ENCODE data around the gene PHF10. TPM values are rescaled to one million over a fixed set of nuclear protein-coding genes. Genes with fewer than 3 reads are reported as not detected.

PHF10 gene
- total RNA-seq, 1 experiment from 2014 or later = 47.8 TPM

GRCh38 chr6:169695131-169695530 is 29.2 kb downstream of the PHF10 start:
- BruUV-seq (replicated peaks) = no TSS peak
- Mint-ChIP-seq H3K4me3 (ENCODE audit: low read depth, unreplicated experiment) (no peak overlapping the region), H3K4me1 (ENCODE audit: low read depth, unreplicated experiment) (peaks cover 7% of the 10 kb centered on the region), H3K9me3 (ENCODE audit: low read depth, unreplicated experiment) (peaks cover 12% of the 10 kb centered on the region), H3K27ac (ENCODE audit: unreplicated experiment) (no peak overlapping the region), H3K36me3 (ENCODE audit: insufficient read depth, unreplicated experiment) (peaks cover 5% of the 10 kb centered on the region), H3K27me3 (ENCODE audit: unreplicated experiment) (no peaks in the 10 kb centered on the region)
- intact Hi-C loops (cut with micrococcal nuclease; ENCODE audit: unreplicated experiment) = no loop called here
- CTCF ChIA-PET = no interaction called here
- DNase-seq = no peak
- TF ChIP-seq CTCF (IDR thresholded peaks at IDR 0.05; ENCODE audit: unreplicated experiment) = no peak

- Mint-ChIP-seq H3K4me3 (ENCODE audit: low read depth, unreplicated experiment) (no peak overlapping the region), H3K9me3 (ENCODE audit: low read depth, unreplicated experiment) (peaks cover 12% of the 10 kb centered on the region), H3K36me3 (ENCODE audit: insufficient read depth, unreplicated experiment) (peaks cover 5% of the 10 kb centered on the region), H3K27me3 (ENCODE audit: unreplicated experiment) (no peaks in the 10 kb centered on the region), H3K4me1 (ENCODE audit: low read depth, unreplicated experiment) (peaks cover 2% of the 10 kb centered on the region), H3K27ac (ENCODE audit: unreplicated experiment) (no peak overlapping the region)
- intact Hi-C loops (cut with micrococcal nuclease; ENCODE audit: unreplicated experiment) = no loop called here
- CTCF ChIA-PET = no interaction called here
- DNase-seq = no peak
- BruUV-seq (replicated peaks) = no TSS peak
- no peak for TF ChIP-seq CTCF (IDR thresholded peaks at IDR 0.05; ENCODE audit: unreplicated experiment)
Measured at GRCh38 chr6:169692516-169692915, 31.8 kb downstream of the PHF10 start.

- Mint-ChIP-seq H3K4me3 (ENCODE audit: low read depth, unreplicated experiment) (no peak overlapping the region), H3K27ac (ENCODE audit: unreplicated experiment) (no peak overlapping the region), H3K36me3 (ENCODE audit: insufficient read depth, unreplicated experiment) (peaks cover 10% of the 10 kb centered on the region), H3K4me1 (ENCODE audit: low read depth, unreplicated experiment) (no peaks in the 10 kb centered on the region), H3K27me3 (ENCODE audit: unreplicated experiment) (no peaks in the 10 kb centered on the region), H3K9me3 (ENCODE audit: low read depth, unreplicated experiment) (peaks cover 15% of the 10 kb centered on the region)
- TF ChIP-seq CTCF (IDR thresholded peaks at IDR 0.05; ENCODE audit: unreplicated experiment) = no peak
- no peak for DNase-seq
- intact Hi-C loops (cut with micrococcal nuclease; ENCODE audit: unreplicated experiment) = no loop called here
- BruUV-seq (replicated peaks) = no TSS peak
- CTCF ChIA-PET = no interaction called here
Measured at GRCh38 chr6:169691260-169691659, 33.0 kb downstream of the PHF10 start.

- TF ChIP-seq CTCF (IDR thresholded peaks at IDR 0.05; ENCODE audit: unreplicated experiment) = no peak
- Mint-ChIP-seq H3K4me1 (ENCODE audit: low read depth, unreplicated experiment) (no peaks in the 10 kb centered on the region), H3K9me3 (ENCODE audit: low read depth, unreplicated experiment) (peaks cover 20% of the 10 kb centered on the region), H3K4me3 (ENCODE audit: low read depth, unreplicated experiment) (no peak overlapping the region), H3K27ac (ENCODE audit: unreplicated experiment) (no peak overlapping the region), H3K27me3 (ENCODE audit: unreplicated experiment) (no peaks in the 10 kb centered on the region), H3K36me3 (ENCODE audit: insufficient read depth, unreplicated experiment) (peaks cover 10% of the 10 kb centered on the region)
- intact Hi-C loops (cut with micrococcal nuclease; ENCODE audit: unreplicated experiment) = no loop called here
- DNase-seq = no peak
- no TSS peak for BruUV-seq (replicated peaks)
- CTCF ChIA-PET = no interaction called here
Measured at GRCh38 chr6:169689287-169689686, 35.0 kb downstream of the PHF10 start.

GRCh38 chr6:169685860-169686259 is 38.4 kb downstream of the PHF10 start:
- no peak for TF ChIP-seq CTCF (IDR thresholded peaks at IDR 0.05; ENCODE audit: unreplicated experiment)
- no peak for DNase-seq
- intact Hi-C loops (cut with micrococcal nuclease; ENCODE audit: unreplicated experiment) = no loop called here
- Mint-ChIP-seq H3K27me3 (ENCODE audit: unreplicated experiment) (no peaks in the 10 kb centered on the region), H3K9me3 (ENCODE audit: low read depth, unreplicated experiment) (peaks cover 17% of the 10 kb centered on the region), H3K4me1 (ENCODE audit: low read depth, unreplicated experiment) (no peaks in the 10 kb centered on the region), H3K36me3 (ENCODE audit: insufficient read depth, unreplicated experiment) (peaks cover 10% of the 10 kb centered on the region), H3K4me3 (ENCODE audit: low read depth, unreplicated experiment) (no peak overlapping the region), H3K27ac (ENCODE audit: unreplicated experiment) (no peak overlapping the region)
- CTCF ChIA-PET = no interaction called here
- BruUV-seq (replicated peaks) = no TSS peak
